GM10248 (cell line): ENCODE data around the gene ME1.

Experiments used
- CTCF ChIA-PET: fragments of 300-600 bp; sonication (Branson Sonifier 250); formaldehyde crosslinking; extraction: SDS; loops from one replicate; lab custom pipeline; 2021; ENCODE audit warnings: antibody characterized with exemption; lab: Yijun Ruan, JAX
- POLR2A ChIA-PET: fragments of 350-650 bp; sonication (Branson Sonifier 250); formaldehyde crosslinking; extraction: SDS; loops from one replicate; lab custom pipeline; 2020; ENCODE audit warnings: antibody characterized with exemption; lab: Yijun Ruan, JAX
- DNase-seq: peaks from one replicate; pipeline ENCODE4 v3.0.0; 2012; ENCODE audit errors: extremely low spot score
- CTCF ChIP-seq: IDR thresholded peaks from 2 replicates; pipeline ENCODE4 v1.5.1; 2012; ENCODE audit warnings: mild to moderate bottlenecking, low read depth; ENCODE audit errors: extremely low read depth, missing control alignments, control extremely low read depth

ME1 gene

DNA sequence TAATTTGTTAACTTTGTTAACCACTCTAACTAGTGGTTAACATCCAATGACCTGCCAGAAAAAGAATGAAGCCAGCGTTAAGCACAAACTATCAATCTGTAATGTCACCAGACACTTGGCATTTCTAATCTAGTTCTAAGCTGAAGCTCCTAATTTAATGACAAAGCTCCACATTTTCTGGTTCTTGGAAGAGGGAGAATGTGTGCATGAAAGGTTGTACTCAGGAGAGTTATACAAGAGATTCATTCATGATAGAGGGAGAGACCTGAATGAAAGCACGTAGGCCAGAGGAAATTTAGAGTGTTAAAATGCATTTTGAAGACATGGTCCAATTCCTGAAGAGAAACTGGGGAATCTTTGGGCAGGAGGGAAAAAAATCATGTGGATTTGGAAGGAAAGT lies 8.3 kb upstream of the ME1 start:
- TF ChIP-seq CTCF, result no peak
- no peak for DNase-seq
- ChIA-PET CTCF (no interaction called here), POLR2A (no interaction called here)

DNA sequence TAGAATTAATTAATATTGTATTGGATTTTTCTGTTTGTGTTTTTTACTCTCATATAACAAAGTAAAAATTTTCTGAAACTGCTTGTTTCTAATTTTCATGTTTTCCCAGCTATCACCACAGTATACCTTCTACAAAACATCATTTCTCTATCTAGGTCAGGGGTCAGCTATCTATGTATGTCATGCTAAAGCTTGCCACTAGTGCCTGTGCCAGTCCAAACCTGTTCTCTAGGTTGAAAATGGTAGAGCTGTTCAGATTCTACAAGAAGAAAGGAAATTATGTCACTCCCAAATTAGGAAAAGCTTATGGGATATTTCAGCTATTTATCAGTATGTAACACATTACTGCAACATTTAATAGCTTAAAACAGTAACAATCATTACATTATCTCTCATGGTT lies 5.8 kb upstream of the ME1 start:
- ChIA-PET CTCF (interaction anchor here (1.1 to 2.2 kb wide), 5 partner anchors 18 to 209 kb away, joined by 3 to 5 read pairs (median 4); partner anchors contain the start of gene PRSS35), POLR2A (no interaction called here)
- TF ChIP-seq CTCF, result no peak
- no peak for DNase-seq

- ChIA-PET POLR2A (no interaction called here), CTCF (interaction anchor here (1.0 kb wide), 1 partner anchor 17 kb away, joined by 3 read pairs; no protein-coding TSS in a partner anchor)
- TF ChIP-seq CTCF, result no peak
Observed at GRCh38 chr6:83433177-83433576, 2.3 kb upstream of the ME1 start.

GRCh38 chr6:83432636-83433035 lies 1.8 kb upstream of the ME1 start:
- DNase-seq, result no peak
- TF ChIP-seq CTCF, result no peak
- CTCF ChIA-PET, result interaction anchor here (1.0 kb wide), 1 partner anchor 18 kb away, joined by 3 read pairs; no protein-coding TSS in a partner anchor
- POLR2A ChIA-PET, result no interaction called here

More at GRCh38 chr6:83433177-83433576, 2.3 kb upstream of the ME1 start:
- DNase-seq, result no peak

GRCh38 chr6:83431545-83432155 lies 799 bp upstream of the ME1 start:
- ChIA-PET POLR2A (no interaction called here), CTCF (no interaction called here)
- TF ChIP-seq CTCF, result no peak
- DNase-seq, result no peak

GRCh38 chr6:83429857-83430610 lies 817 bp downstream of the ME1 start:
- ChIA-PET POLR2A (no interaction called here), CTCF (no interaction called here)
- DNase-seq, result peak; percentile 18
- TF ChIP-seq CTCF, result no peak
